IPS-18c (cell line): ENCODE data around the gene LSR.

Experiments used
- H3K4me3 ChIP-seq: 2 replicates; pipeline ENCODE4 v1.7.0; 2013; ENCODE audit warnings: low read depth, mild to moderate bottlenecking, low read length, moderate library complexity; ENCODE audit not compliant: insufficient read depth
- H3K9me3 ChIP-seq: one replicate; pipeline ENCODE4 v1.6.1; 2013; ENCODE audit warnings: mild to moderate bottlenecking, low read length, moderate library complexity; ENCODE audit not compliant: control insufficient read depth, insufficient read depth

The LSR gene

DNA sequence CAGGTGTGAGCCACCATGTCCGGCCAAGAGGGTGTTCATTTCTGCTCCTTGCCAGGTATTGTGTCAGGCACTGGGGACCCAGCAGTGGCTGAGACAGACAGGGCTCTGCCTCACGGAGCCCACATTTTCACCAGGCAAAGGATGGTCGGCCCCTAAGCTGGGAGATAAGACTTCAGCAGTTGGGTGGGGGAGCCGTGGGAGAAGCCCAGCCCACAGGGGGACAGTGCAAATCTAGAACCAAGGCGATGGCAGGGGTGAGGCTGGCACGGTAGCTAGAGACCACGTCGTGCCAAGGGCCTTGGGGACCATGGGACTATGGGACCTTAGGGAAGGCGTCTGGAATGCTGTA, 8.3 kb downstream of the LSR start:
- H3K9me3 ChIP-seq, result no peaks in the 10 kb centered on the region
- H3K4me3 ChIP-seq, result no peak overlapping the region

DNA sequence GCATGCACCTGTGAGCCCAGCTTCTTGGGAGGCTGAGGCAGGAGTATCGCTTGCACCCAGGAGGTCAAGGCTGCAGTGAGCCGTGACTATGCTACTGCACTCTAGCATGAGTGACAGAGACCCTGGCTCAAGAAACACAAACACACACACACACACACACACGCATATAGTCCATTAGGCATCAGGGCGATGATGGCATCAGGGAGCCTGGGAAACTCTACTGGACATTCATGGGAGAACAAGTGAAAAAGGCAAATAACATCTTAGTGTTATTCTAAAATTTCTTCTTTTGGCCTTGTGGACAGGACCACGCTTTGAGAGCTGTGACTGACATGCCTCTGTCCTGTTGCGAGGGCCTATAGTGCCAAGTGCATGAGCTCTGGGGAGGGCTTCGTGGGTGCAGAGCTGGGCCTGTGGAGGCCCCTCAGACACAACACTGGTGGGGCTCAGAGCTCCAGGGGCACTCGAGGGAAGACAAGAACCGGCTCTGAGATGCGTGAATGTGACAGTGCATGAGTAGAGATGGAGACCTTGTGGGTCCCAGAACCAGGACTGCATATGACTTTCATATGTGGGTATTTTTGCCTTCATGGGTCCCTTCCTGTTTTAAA, 12.0 kb downstream of the LSR start:
- no peak overlapping the region for H3K4me3 ChIP-seq
- no peaks in the 10 kb centered on the region for H3K9me3 ChIP-seq

DNA sequence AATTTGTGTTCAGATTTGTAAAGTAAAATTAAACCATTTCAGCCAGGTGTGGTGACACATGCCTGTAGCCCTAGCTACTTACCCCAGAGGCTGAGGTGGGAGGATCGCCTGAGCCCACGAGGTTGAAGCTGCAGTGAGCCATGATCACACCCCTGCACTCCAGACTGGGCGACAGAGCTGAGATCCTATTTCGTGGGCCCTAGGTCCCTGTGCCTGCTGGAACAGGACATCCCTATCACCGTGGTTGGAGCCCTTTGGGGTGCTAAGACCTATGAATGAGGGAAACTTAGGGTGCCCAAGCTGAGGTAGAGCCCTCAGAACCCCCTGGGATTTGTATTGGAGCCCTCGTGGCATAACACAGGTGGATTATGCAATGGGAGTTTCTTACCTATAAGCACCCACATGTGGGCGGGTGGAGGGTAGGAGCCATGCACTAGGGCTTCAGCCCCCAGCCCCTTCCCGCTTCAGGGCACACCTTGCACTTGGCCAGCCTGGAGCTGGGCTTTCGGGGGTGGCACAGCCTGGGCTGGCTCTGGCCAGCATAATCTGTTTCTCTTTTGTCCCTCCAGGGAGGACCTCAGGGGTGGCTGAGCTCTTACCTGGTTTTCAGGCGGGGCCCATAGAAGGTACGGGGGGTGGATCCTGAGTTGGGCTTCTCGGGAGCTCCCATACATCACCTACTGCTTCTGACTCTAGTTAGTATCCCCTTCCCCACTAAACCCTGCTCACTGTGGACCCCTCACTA, 12.7 kb downstream of the LSR start:
- no peaks in the 10 kb centered on the region for H3K9me3 ChIP-seq

DNA sequence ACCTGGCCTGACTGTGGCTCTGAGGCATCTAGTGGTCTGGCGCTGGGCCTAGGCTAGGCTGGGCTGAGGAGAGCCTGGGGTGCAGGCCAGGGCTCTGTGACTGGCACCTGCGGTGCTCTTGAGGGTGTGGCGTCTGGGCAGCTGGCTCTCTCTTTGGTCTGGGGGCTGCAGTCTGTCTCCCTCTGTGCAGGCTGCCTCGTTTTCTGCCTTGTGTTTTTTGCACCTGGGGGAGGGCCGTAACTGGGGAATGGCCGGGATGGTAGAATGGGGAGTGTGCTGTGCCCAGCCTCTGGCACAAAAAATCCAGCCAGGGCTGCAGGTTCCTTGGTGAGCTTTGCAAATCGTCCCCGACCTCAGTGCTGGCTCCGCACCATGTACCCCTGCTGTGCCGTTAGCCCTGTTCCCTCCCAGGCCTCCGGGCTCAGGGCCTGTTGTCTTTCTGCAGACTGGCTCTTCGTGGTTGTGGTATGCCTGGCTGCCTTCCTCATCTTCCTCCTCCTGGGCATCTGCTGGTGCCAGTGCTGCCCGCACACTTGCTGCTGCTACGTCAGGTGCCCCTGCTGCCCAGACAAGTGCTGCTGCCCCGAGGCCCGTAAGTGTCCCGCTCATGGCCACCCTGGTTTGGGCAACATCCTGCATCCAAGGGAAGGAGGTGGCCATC, 13.4 kb downstream of the LSR start:
- Histone ChIP-seq H3K9me3 (no peaks in the 10 kb centered on the region), H3K4me3 (no peak overlapping the region)

More for the DNA sequence above, 12.7 kb downstream of the LSR start:
- no peak overlapping the region for H3K4me3 ChIP-seq

DNA sequence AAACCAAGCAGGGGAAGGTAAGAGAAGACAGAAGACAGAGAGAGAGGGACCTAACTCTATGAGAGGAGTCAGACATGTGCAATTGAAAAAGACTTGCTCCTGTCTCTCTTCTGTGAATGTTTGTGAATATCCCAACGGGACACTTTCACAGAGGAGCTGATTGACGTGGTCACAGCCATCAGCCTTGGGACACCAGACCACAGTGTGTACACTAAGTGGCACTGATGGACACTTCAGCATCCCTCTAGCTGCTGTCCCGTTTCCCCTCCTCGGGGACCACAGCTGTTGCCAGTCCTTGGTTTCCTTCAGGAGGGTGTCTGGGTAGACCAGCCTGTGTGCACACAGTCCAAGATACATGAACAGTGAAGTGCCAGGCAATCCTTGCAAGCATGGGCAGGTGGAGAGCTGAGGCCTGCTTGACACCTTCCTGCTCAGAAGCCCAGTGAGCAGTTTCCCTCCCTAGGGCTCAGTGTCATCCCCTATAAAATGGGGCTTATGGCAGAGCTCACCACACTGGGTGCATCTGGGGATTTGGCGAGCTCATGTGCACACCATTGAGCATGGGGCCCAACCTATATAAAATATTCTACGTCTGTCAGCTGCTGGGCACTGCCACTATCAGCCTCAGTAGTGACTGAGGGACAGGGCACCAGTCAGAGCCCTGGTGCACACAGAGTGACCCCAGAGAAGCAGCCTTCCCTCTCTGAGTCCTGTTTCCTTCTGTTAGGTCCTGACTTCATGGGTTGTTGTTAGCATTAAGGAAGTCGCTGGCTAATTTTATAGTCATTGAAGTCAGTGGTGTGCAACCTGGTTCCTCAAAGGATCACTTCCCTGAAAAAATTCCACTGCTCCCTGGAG, 15.7 kb downstream of the LSR start:
- Histone ChIP-seq H3K4me3 (no peak overlapping the region), H3K9me3 (no peaks in the 10 kb centered on the region)

DNA sequence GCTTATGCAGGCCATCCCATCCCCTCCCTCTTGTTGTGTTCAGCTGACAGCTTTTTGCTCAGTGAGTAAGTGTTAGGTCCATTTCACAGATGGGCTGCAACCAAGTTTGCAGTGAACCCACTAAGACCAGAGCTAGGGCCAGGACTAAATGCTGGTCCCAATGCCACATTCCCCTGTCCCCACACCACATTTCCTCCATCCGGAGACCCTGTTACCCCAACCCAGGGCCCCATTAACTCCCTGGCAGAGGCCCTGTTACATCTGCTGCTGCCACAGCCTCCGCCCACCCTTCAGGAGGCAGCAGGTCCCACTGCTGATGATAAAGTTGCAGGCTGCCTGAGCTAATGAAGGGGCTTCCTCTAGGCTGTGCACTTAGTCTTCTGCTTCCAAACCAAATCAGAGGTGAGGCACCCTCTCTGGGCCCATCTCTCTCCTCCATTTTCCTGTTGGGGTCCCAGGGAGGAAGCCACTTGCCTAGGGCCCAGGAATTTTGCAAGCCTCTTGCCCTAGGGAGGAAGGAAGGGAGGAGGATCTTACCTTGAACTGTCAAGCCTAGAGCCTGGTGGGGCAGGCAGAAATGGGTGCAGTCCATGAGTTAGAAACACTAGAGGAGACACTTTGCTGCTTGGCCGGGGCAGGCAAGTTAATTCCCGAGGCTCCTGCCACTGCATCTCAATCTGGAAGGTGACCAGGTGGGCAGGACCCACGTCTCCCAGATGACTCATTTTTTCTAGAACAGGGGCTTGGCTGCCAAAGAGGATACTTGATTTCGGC, 16.5 kb downstream of the LSR start:
- no peak overlapping the region for H3K4me3 ChIP-seq
- no peaks in the 10 kb centered on the region for H3K9me3 ChIP-seq

DNA sequence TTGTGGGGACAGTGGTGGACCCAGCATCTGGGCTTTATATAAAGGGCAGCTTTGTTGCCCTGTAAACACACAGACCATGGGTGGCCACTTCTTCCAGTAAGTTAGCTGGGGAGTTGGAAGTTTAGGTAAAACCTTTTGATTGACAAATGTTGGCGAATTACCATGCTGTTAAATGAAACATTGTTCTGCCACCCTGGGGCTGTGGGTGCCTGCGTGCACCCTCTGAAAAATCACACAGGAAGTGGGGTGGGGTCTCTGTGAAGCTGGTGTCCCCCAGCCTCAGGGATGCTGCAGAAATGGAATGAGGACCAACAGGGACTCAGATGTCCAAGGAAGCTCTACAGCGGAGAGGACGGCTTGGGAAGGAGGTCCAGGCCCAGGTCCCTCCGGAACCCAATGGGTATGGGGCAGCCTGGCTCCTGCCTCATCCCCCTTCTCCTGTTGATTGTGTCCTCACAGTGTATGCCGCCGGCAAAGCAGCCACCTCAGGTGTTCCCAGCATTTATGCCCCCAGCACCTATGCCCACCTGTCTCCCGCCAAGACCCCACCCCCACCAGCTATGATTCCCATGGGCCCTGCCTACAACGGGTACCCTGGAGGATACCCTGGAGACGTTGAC, 17.2 kb downstream of the LSR start:
- no peak overlapping the region for H3K4me3 ChIP-seq
- no peaks in the 10 kb centered on the region for H3K9me3 ChIP-seq

DNA sequence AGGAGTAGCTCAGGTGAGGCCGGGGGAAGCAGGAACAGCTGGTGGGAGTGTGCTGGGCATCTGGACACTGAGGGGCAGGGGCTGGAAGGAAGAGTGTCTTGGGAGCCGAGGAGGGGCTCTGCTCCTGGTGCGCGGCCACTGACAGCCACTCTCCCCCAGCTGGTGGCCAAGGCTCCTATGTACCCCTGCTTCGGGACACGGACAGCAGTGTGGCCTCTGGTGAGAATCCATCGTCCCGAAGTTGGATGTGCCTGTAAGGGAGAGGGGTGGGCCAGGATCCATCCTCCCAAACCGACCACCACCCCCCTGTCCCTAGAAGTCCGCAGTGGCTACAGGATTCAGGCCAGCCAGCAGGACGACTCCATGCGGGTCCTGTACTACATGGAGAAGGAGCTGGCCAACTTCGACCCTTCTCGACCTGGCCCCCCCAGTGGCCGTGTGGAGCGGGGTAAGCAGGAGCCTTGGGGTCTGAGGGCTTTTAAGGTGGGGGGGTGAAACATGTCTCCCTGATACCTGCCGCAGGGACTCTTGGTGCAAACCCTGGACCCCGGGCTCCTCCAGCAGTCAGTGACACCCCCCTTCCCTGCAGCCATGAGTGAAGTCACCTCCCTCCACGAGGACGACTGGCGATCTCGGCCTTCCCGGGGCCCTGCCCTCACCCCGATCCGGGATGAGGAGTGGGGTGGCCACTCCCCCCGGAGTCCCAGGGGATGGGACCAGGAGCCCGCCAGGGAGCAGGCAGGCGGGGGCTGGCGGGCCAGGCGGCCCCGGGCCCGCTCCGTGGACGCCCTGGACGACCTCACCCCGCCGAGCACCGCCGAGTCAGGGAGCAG, 17.9 kb downstream of the LSR start:
- H3K4me3 ChIP-seq, result peak overlapping the region; percentile 72
- no peaks in the 10 kb centered on the region for H3K9me3 ChIP-seq

DNA sequence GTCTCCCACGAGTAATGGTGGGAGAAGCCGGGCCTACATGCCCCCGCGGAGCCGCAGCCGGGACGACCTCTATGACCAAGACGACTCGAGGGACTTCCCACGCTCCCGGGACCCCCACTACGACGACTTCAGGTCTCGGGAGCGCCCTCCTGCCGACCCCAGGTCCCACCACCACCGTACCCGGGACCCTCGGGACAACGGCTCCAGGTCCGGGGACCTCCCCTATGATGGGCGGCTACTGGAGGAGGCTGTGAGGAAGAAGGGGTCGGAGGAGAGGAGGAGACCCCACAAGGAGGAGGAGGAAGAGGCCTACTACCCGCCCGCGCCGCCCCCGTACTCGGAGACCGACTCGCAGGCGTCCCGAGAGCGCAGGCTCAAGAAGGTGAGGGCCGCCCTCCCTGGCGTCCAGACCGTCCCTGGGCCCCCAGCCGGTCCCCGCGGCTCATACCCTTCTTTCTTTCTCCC, 18.6 kb downstream of the LSR start:
- Histone ChIP-seq H3K4me3 (peak overlapping the region; percentile 72), H3K9me3 (no peaks in the 10 kb centered on the region)

DNA sequence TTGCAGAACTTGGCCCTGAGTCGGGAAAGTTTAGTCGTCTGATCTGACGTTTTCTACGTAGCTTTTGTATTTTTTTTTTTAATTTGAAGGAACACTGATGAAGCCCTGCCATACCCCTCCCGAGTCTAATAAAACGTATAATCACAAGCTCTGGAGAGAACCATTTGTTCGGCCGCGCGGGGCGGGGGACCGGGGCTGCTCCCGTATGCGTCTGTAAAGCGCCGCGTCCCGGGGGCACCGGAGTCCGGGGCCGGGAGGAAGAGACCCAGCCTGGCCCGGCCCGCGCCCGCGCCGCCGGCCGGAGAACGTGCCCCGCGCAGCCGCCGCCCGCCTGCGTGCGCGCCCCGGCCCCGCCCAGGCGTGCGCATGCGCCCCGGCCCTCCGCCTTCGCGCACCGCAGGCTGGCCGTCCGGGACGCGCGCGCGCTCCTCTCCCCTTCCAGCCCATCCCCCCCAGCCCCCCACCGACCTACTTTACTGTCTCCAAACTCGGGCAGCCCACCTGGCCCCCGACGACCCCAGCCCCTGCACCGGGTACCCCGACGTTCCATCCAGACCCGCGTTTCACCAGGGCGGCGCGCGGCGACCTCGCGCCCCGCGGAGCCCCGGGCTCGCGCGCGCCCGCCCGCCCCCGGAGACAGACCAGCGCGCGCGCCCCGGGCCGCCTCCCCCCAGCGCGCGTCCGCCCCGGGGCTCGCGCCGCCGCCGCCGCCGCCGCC, 19.2 kb downstream of the LSR start:
- peak overlapping the region; percentile 72 for H3K4me3 ChIP-seq
- no peaks in the 10 kb centered on the region for H3K9me3 ChIP-seq

DNA sequence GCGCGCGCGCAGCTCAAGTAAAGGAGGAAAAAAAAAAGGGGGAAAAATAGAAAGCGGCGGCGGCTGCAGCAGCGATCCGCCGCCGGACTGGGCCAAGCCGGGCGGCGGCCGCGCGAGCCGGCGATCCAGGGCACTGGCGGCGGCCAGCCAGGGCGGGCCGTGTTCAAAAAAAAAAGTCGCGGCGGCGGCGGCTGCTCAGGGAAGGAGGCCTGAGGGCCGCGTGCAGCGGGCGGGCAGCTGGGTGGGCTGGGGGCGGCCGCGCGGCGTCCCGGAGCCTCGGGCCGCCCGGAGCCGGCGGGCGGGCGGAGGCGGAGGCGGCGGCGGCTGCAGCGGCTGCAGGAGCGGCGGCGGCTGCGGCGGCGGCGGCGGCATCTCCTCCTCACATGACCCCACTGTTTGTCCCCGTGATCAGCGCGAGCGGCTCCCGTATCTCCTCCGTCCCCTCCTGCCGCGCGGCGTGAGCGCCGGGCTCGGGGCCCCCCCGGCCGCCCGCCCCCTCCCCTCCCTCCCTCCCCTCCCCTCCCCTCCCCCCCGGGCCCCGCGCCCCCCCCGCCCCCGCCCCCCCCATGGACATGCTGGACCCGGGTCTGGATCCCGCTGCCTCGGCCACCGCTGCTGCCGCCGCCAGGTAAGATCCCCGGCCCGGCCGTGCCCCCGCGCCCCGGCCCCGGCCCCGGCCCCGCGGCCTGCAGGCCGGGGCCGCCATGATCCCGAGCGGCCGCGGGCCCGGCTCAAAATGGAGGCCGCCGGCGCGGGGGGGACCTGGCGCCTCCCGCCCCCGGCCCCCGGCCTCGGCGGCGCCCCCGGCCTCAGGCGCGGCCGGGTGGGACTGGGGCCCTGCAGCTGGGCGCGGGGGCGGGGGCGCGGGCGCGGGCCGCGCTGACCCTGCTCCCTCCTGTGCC, 20.0 kb downstream of the LSR start, which contains the start of gene USF2:
Gene USF2, plus strand, starts transcription at position 427 of the 902 bp plus-strand sequence. Its CDS starts 140 bp downstream, at position 567.
- Histone ChIP-seq H3K4me3 (peak within 1 kb of the TSS; percentile 72), H3K9me3 (no peaks in the 10 kb centered on the region)

DNA sequence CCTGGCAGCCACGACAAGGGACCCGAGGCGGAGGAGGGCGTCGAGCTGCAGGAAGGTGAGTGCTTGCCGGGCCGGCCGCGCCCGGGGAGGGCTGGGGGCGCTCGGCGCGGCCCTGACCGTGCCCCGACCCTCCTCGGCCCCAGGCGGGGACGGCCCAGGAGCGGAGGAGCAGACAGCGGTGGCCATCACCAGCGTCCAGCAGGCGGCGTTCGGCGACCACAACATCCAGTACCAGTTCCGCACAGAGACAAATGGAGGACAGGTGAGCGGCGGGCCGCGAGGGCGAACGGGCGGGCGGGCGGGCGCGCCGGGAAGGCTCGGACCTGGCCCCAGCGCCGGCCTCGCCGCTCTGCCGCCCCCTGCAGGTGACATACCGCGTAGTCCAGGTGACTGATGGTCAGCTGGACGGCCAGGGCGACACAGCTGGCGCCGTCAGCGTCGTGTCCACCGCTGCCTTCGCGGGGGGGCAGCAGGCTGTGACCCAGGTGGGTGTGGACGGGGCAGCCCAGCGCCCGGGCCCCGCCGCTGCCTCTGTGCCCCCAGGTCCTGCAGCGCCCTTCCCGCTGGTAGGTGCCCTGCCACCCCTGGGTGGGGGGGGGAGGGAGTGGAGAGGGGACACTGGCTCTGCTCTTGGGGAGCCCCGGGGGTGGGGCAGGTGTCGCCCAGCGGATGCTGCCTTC, 20.8 kb downstream of the LSR start:
- peak overlapping the region; percentile 62 for H3K4me3 ChIP-seq

DNA sequence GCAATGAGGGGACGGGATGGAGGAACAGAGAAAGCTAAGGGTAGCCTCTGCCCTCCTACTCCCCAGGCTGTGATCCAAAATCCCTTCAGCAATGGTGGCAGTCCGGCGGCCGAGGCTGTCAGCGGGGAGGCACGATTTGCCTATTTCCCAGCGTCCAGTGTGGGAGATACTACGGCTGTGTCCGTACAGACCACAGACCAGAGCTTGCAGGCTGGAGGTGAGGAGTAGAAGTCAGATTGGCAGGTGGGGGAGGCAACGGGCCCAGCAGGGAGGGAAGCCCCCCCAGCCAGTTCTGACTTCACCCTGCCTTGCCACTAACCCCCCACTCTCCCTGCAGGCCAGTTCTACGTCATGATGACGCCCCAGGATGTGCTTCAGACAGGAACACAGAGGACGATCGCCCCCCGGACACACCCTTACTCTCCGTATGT, 21.6 kb downstream of the LSR start:
- Histone ChIP-seq H3K4me3 (no peak overlapping the region), H3K9me3 (no peaks in the 10 kb centered on the region)

More for the DNA sequence above, 20.8 kb downstream of the LSR start:
- H3K9me3 ChIP-seq, result no peaks in the 10 kb centered on the region

DNA sequence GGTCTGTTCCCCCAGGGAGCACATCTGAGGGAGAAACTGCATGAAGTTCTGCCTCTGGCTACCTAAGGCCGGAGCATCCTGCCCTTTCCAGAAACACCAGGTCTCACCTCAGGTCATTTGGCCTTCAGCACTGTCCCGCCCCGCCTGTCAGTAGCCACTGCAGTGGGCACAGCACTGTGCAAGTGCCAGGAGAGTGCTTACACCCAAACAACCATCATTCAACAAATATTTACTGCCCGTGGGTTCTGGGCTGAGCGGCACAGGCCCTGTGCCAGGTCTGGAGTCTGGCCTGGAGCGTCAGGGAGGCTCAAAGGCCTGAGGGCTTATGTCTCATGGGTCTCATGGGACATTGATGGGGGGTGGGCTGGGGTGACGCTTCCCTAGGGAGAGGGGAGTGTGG, 22.7 kb downstream of the LSR start:
- Histone ChIP-seq H3K4me3 (no peak overlapping the region), H3K9me3 (no peaks in the 10 kb centered on the region)
